ENCODE measurements around the gene RNF144A.

RNF144A gene

GRCh38 chr2:7017671-7018281 is 100.6 kb downstream of the RNF144A start:
- peaks cover 5 to 7% of the 10 kb centered on the region in 2 experiments for H3K4me1 ChIP-seq (ENCODE audit: control insufficient read depth in 1 of 2, insufficient read depth in 2 of 2, low read length in 2 of 2)
- H4K91ac ChIP-seq (ENCODE audit: low read depth, low read length), result no peak overlapping the region
- H3K4ac ChIP-seq (ENCODE audit: low read depth, low read length), result no peak overlapping the region
- WGBS (ENCODE audit: extremely low coverage, insufficient coverage, insufficient read length), result no CpG with 5 or more reads among the region's 14 CpGs
- no peak overlapping the region for H3K27ac ChIP-seq (ENCODE audit: low read depth, low read length)
- no peaks in the 10 kb centered on the region for H3K27me3 ChIP-seq (ENCODE audit: insufficient read depth, low read length)
- H3K36me3 ChIP-seq (ENCODE audit: control insufficient read depth in 1 of 2, insufficient read depth in 2 of 2, low read length in 2 of 2), result peaks cover 2 to 10% of the 10 kb centered on the region in 2 experiments
- no peak overlapping the region for H3K4me2 ChIP-seq (ENCODE audit: low read length)
- H2BK5ac ChIP-seq (ENCODE audit: low read depth, low read length, poor library complexity), result no peak overlapping the region
- no peak overlapping the region for H2AK5ac ChIP-seq (ENCODE audit: low read length)
- H3K23ac ChIP-seq (ENCODE audit: low read length), result no peak overlapping the region
- no peak overlapping the region for H2AFZ ChIP-seq (ENCODE audit: insufficient read depth, low read length, poor library complexity)
- no peak overlapping the region for H3K18ac ChIP-seq (ENCODE audit: low read length)
- H3K79me2 ChIP-seq (ENCODE audit: control insufficient read depth, insufficient read depth, low read length, poor library complexity), result no peaks in the 10 kb centered on the region
- no peak overlapping the region for H4K8ac ChIP-seq (ENCODE audit: low read depth, low read length)
- no peak overlapping the region for H3K4me3 ChIP-seq (ENCODE audit: low read depth, low read length)
- no peak for DNase-seq
- H4K12ac ChIP-seq (ENCODE audit: low read depth, low read length), result no peak overlapping the region
- H2BK120ac ChIP-seq (ENCODE audit: insufficient read depth, low read length, poor library complexity), result no peak overlapping the region
- no peaks in the 10 kb centered on the region for H3K79me1 ChIP-seq (ENCODE audit: low read length)
- H3K14ac ChIP-seq (ENCODE audit: low read length), result no peak overlapping the region
- H3K9ac ChIP-seq (ENCODE audit: low read length), result no peak overlapping the region
- peaks cover 3% of the 10 kb centered on the region for H3K9me3 ChIP-seq (ENCODE audit: insufficient read depth, low read depth, low read length)
- no peak overlapping the region for H2BK12ac ChIP-seq (ENCODE audit: low read length)

GRCh38 chr2:7018282-7018701 is 101.1 kb downstream of the RNF144A start:
- no CpG with 5 or more reads among the region's 12 CpGs for WGBS (ENCODE audit: extremely low coverage, insufficient coverage, insufficient read length)
- peaks cover 3% of the 10 kb centered on the region for H3K9me3 ChIP-seq (ENCODE audit: insufficient read depth, low read depth, low read length)
- no peak overlapping the region for H2BK120ac ChIP-seq (ENCODE audit: insufficient read depth, low read length, poor library complexity)
- no peak overlapping the region for H3K14ac ChIP-seq (ENCODE audit: low read length)
- H4K12ac ChIP-seq (ENCODE audit: low read depth, low read length), result no peak overlapping the region
- H2BK5ac ChIP-seq (ENCODE audit: low read depth, low read length, poor library complexity), result no peak overlapping the region
- no peak overlapping the region for H4K8ac ChIP-seq (ENCODE audit: low read depth, low read length)
- H4K91ac ChIP-seq (ENCODE audit: low read depth, low read length), result no peak overlapping the region
- no peak overlapping the region for H2AK5ac ChIP-seq (ENCODE audit: low read length)
- DNase-seq, result no peak
- H3K23ac ChIP-seq (ENCODE audit: low read length), result no peak overlapping the region
- no peaks in the 10 kb centered on the region for H3K79me1 ChIP-seq (ENCODE audit: low read length)
- H3K27me3 ChIP-seq (ENCODE audit: insufficient read depth, low read length), result no peaks in the 10 kb centered on the region
- H3K4me2 ChIP-seq (ENCODE audit: low read length), result no peak overlapping the region
- no peak overlapping the region for H2AFZ ChIP-seq (ENCODE audit: insufficient read depth, low read length, poor library complexity)
- no peak overlapping the region for H3K9ac ChIP-seq (ENCODE audit: low read length)
- no peaks in the 10 kb centered on the region for H3K79me2 ChIP-seq (ENCODE audit: control insufficient read depth, insufficient read depth, low read length, poor library complexity)
- H3K18ac ChIP-seq (ENCODE audit: low read length), result no peak overlapping the region
- H3K36me3 ChIP-seq (ENCODE audit: control insufficient read depth in 1 of 2, insufficient read depth in 2 of 2, low read length in 2 of 2), result peaks cover 2 to 10% of the 10 kb centered on the region in 2 experiments
- no peak overlapping the region for H2BK12ac ChIP-seq (ENCODE audit: low read length)
- no peak overlapping the region for H3K27ac ChIP-seq (ENCODE audit: low read depth, low read length)
- peaks cover 5 to 7% of the 10 kb centered on the region in 2 experiments for H3K4me1 ChIP-seq (ENCODE audit: control insufficient read depth in 1 of 2, insufficient read depth in 2 of 2, low read length in 2 of 2)
- H3K4ac ChIP-seq (ENCODE audit: low read depth, low read length), result no peak overlapping the region
- no peak overlapping the region for H3K4me3 ChIP-seq (ENCODE audit: low read depth, low read length)

- Histone ChIP-seq H4K91ac (ENCODE audit: low read depth, low read length) (no peak overlapping the region), H3K23ac (ENCODE audit: low read length) (no peak overlapping the region), H3K9ac (ENCODE audit: low read length) (no peak overlapping the region), H2BK5ac (ENCODE audit: low read depth, low read length, poor library complexity) (no peak overlapping the region), H3K4me3 (ENCODE audit: low read depth, low read length) (no peak overlapping the region), H2AFZ (ENCODE audit: insufficient read depth, low read length, poor library complexity) (no peak overlapping the region), H3K79me1 (ENCODE audit: low read length) (no peaks in the 10 kb centered on the region), H3K18ac (ENCODE audit: low read length) (no peak overlapping the region), H3K79me2 (ENCODE audit: control insufficient read depth, insufficient read depth, low read length, poor library complexity) (no peaks in the 10 kb centered on the region), H3K9me3 (ENCODE audit: insufficient read depth, low read depth, low read length) (peaks cover 3% of the 10 kb centered on the region), H4K8ac (ENCODE audit: low read depth, low read length) (no peak overlapping the region), H2BK12ac (ENCODE audit: low read length) (no peak overlapping the region), H2AK5ac (ENCODE audit: low read length) (no peak overlapping the region), H2BK120ac (ENCODE audit: insufficient read depth, low read length, poor library complexity) (no peak overlapping the region), H3K36me3 (ENCODE audit: control insufficient read depth in 1 of 2, insufficient read depth in 2 of 2, low read length in 2 of 2) (peaks cover 2 to 10% of the 10 kb centered on the region in 2 experiments), H3K27ac (ENCODE audit: low read depth, low read length) (no peak overlapping the region), H3K4me2 (ENCODE audit: low read length) (no peak overlapping the region), H4K12ac (ENCODE audit: low read depth, low read length) (no peak overlapping the region), H3K4ac (ENCODE audit: low read depth, low read length) (no peak overlapping the region), H3K4me1 (ENCODE audit: control insufficient read depth in 1 of 2, insufficient read depth in 2 of 2, low read length in 2 of 2) (peaks cover 5 to 7% of the 10 kb centered on the region in 2 experiments), H3K14ac (ENCODE audit: low read length) (no peak overlapping the region), H3K27me3 (ENCODE audit: insufficient read depth, low read length) (no peaks in the 10 kb centered on the region)
- no peak for DNase-seq
- WGBS (ENCODE audit: extremely low coverage, insufficient coverage, insufficient read length), result no CpG with 5 or more reads among the region's 5 CpGs
Measured at GRCh38 chr2:7018767-7019166, 101.6 kb downstream of the RNF144A start.

- Histone ChIP-seq H3K27ac (ENCODE audit: low read depth, low read length) (no peak overlapping the region), H3K18ac (ENCODE audit: low read length) (no peak overlapping the region), H3K4me2 (ENCODE audit: low read length) (no peak overlapping the region), H3K14ac (ENCODE audit: low read length) (no peak overlapping the region), H3K27me3 (ENCODE audit: insufficient read depth, low read length) (no peaks in the 10 kb centered on the region), H3K9ac (ENCODE audit: low read length) (no peak overlapping the region), H3K4me1 (ENCODE audit: control insufficient read depth in 1 of 2, insufficient read depth in 2 of 2, low read length in 2 of 2) (peaks cover 5 to 7% of the 10 kb centered on the region in 2 experiments), H2BK12ac (ENCODE audit: low read length) (no peak overlapping the region), H4K8ac (ENCODE audit: low read depth, low read length) (no peak overlapping the region), H2BK5ac (ENCODE audit: low read depth, low read length, poor library complexity) (no peak overlapping the region), H4K91ac (ENCODE audit: low read depth, low read length) (no peak overlapping the region), H2AK5ac (ENCODE audit: low read length) (no peak overlapping the region), H3K36me3 (ENCODE audit: control insufficient read depth in 1 of 2, insufficient read depth in 2 of 2, low read length in 2 of 2) (peaks cover 3 to 11% of the 10 kb centered on the region in 2 experiments), H2BK120ac (ENCODE audit: insufficient read depth, low read length, poor library complexity) (no peak overlapping the region), H3K23ac (ENCODE audit: low read length) (no peak overlapping the region), H3K9me3 (ENCODE audit: insufficient read depth, low read depth, low read length) (peaks cover 3% of the 10 kb centered on the region), H3K4me3 (ENCODE audit: low read depth, low read length) (no peak overlapping the region), H3K79me2 (ENCODE audit: control insufficient read depth, insufficient read depth, low read length, poor library complexity) (no peaks in the 10 kb centered on the region), H4K12ac (ENCODE audit: low read depth, low read length) (no peak overlapping the region), H3K4ac (ENCODE audit: low read depth, low read length) (no peak overlapping the region), H3K79me1 (ENCODE audit: low read length) (no peaks in the 10 kb centered on the region), H2AFZ (ENCODE audit: insufficient read depth, low read length, poor library complexity) (no peak overlapping the region)
- WGBS (ENCODE audit: extremely low coverage, insufficient coverage, insufficient read length), result no CpG with 5 or more reads among the region's 17 CpGs
- no peak for DNase-seq
Measured at GRCh38 chr2:7019191-7019590, 102.0 kb downstream of the RNF144A start.
